Stimulated activated CD8-positive, alpha-beta memory T cell treated with anti-CD3 and anti-CD28 coated beads, Interleukin-15, amount 100 ng/mL, for 4 hours (primary cell): ENCODE data around the gene DDX4.
"Not testable (repeated sequence)": the region's sequence is repeated elsewhere in the genome, so short reads cannot be mapped to it uniquely, and the experiment has no call there.

Source experiments
- DNase-seq, 2 donors: peaks; one replicate each; pipeline ENCODE4 v3.0.0-alpha.2; 2020; ENCODE audit warnings: low read depth in 2 of 2

The DDX4 gene

DNA sequence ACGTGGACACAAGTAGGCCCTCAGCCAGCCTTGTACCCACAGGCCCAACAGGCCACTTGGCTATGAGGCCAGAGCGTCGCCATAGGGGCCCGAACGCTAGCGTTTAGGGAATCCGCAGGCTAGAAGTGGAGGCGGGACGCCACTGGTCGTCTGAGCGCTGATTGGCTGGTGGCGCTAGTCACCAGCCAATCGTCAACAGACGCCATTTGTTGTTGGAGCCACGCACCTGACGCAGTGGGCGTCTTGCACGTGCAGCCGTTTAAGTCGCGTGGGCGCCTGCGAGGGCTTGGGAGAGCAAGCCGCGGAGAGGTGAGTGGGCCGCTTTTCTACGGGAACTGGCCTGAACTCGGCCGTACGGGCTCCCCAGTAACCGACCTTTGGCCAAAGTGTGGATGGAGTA is at the start of gene DDX4:
Gene DDX4, plus strand, starts transcription at position 269 of the 400 bp plus-strand sequence. CDS start 903 bp downstream, outside the sequence.
- DNase-seq = no peak

DNA sequence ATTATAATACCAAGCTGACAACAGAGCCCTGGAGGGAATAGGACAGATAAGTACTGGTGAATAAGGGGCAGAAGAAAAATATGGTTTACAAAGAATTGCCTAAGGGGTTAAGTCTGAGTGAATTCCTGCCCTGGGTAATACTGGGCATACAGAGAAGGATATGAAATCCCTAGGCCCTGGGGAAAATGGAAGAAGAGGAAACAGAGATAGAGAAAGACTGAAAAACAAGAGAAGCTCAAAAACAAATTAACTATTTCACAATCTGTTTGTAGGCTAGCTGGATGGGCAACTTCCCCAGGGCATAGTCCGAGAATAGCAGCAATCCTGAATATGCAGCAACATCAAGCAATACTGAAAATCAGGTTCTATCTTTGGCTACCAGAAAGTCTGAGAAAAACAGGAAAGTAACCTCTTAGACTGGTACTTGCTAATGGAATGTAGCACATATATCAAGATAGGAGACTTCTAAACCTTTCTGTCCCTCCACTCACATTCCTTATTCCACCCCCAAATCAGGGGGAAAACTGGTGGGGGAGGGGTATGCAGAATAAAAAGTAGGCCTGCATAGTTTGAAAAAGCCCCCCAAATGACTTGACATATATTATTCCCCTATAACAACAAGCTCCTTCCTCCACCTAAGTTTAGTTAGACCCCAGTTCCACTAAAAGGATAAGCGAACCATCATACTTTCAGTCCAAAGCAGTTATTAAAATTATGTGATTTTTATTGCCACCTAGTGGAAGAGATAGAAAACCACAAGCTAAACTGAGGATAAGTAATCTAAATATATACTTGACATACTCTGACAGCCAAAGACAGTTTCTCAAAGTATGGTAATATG is 46.4 kb upstream of the DDX4 start:
- no peak for DNase-seq

DNA sequence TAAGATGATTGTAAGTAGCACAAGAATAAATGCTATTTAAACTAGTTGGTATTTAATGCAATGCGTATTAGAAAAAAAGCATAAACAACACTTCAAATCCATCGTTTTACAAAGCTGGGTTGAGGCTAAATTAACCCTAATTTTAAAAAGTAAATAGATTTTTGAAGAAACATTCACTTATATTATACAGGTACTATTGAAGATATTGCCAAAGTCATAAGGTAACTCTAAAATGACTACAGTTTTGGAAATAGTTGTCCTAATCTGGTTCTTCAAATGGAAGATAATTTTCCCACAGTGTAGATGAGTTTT is 45.8 kb upstream of the DDX4 start:
- DNase-seq = no peak

DNA sequence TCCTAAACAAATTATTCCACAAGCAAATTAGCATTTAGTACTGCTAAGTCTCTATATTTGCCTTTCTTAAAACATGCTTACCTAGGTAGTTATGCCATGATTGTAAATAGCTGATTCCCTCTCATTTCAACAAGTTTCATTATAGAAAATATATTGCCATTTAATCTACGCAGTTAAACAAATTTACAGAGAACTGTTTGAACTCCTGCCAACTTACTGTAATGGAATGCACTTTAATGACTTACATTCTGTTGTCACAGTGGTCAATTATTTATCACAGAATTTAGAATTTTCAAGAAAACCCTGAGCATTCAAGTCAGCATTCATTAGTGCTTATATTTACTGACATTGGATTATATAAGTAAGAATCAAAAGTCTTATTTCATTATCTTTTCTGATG is 45.4 kb upstream of the DDX4 start:
- no peak for DNase-seq

DNA sequence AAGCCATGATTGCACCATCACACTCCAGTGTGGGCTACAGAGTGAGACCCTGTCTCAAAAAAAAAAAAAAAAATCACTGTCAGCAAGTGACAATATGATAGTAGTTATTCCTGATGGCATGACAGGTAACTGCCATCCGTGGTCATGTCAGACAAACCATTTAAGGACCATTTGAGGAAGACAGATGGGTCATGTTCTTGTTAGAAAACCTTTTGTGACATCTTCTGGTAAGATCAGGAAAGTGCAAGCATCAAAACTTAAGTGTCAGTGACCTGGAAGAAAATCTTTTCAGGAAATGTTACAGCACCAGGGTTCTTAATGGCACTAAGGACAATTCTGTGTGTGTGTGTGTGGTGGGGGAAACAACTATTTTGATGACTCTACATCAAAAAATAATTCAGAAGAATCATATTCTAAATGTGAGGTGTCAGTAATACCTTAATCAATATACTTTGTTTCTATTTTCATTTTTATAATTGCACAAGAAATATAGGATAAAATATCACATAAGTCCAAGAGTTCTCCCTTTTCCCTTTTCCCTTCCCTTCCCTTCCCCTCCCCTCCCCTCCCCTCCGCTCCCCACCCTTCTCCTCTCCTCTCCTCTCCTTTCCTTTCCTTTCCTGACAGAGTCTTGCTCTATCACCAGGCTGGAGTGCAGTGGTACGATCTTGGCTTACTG is 43.6 kb upstream of the DDX4 start:
- DNase-seq = no peak

DNA sequence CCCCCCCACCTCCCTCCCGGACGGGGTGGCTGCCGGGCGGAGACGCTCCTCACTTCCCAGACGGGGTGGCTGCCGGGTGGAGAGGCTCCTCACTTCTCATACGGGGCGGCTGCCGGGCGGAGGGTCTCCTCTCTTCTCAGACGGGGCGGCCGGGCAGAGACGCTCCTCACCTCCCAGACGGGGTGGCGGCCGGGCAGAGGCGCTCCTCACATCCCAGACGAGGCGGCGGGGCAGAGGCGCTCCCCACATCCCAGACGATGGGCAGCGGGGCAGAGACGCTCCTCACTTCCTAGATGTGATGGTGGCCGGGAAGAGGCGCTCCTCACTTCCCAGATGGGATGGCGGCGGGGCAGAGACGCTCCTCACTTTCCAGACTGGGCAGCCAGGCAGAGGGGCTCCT is 41.2 kb upstream of the DDX4 start:
- not testable (repeated sequence) for DNase-seq

DNA sequence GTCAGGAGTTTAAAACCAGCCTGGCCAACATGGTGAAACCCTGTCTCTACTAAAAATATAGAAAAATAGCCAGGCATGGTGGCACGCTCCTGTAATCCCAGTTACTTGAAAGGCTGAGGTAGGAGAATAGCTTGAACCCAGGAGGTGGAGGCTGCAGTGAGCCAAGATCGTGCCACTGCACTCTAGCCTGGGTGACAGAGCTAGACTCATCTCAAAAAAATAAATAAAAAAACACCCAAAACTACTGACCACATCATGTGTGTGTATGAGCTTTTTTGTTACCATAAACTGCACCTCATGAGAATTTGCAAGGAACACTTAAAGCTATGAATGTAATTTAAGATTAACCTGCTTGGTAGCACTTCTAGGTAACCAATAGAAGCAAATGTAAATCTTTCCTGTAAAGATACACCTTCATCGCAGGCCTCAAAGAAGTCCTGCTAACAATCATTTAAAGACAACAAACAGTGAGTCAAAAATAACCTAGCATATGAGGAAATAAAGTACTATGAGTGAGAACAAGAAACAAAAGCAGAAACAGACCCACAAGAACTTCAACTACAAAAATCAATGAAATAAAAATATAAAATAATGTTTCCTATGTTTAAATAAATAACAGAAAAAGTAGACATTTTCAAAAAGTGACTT is 38.7 kb upstream of the DDX4 start:
- DNase-seq = no peak

DNA sequence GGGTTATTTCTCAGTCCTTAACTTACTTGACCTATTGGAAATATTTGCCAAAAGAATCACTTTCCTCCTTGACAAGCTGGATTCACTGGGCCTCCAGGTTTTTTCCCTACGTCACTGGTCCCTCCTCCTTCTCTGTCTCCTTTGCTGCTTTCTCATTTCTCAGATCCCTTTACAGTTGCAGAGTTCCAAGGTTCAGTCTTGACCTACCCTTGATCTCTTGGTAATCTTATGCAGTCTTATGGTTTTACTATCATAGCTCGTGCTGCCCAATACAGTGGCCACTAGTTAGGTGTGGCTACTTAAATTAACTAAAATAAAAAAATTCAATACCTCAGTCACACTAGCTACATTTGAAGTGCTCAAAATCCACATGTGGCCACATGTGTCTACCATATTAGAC is 37.1 kb upstream of the DDX4 start:
- no peak for DNase-seq

DNA sequence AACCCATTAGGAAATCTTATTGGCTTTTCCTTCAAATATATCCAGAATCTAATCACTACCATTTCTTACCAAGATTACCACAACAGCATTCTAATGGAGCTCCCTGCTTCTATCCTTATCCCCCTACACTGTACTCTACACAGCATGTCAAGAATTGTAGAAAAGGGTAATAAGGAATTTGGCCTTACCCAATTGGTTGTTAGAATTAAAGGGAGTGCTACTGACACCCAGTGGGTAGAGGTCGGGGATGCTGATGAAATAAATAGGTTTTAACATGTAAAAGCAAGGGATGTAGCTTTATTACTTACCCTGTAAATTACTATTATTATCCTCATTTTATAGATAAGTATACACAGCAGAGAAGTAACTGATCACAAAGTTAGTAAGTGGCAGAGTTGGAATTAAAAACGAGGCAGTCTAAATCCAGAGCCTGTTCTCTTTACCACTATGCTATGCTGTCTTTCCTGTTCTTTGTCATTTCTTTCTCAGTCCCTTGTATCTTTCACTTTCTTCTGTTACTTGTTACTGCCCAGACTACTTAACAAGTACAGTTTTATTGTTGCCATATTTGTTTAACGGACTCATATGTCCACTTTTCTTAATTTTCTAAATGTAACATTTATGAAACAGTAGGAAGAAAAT is 36.3 kb upstream of the DDX4 start:
- DNase-seq = no peak

DNA sequence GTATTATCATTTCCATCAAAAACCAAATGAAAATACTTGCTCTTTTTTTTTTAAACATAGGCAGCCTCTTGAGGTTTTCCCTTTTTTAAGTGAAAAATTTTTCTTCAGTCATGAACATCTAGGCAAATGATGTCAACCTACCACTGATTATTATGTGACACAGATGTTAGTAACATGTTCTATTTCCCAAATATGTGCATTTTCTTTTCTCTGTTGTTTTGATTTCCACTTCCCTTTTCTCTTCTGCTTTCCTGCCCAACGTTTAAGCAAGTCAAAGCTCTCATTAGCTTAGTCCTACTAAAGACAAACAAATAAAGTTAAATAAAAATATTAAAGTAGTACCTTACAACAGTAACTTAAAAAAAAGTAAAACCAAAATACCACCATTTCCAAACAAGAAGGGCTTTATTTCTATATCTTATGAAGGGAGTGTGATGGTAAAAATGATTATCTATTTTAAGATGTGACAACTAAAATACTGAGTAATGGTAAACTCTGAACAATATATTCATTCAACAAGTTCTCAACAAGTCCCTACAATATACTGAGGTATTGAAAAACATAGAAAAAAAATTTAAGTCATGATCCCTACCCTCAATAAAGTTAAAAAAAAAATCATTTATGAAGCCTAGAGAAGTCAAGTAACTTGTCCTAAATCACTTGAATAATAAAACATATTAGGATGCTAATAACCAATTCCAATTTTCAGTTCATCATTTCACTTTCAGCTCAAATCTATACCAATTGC is 35.1 kb upstream of the DDX4 start:
- no peak for DNase-seq

DNA sequence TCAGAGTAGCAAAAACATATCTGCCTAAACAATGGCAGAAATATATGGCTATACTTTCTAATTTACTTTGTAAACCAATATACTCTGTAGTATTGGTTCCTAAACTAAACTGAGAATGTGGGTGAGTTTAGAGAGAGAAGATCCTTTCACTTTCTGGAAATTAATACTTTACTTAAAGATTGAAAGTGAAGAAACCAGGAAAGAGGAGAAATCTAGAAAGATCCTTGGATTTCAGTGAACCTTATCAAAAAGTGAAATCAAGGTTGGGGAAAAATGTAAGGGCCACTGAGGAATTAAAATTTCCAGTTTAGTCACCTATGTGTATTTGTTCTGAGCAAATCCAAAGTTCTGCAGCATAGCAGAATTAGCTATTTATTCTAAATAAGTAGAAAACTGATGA is 31.6 kb upstream of the DDX4 start:
- no peak for DNase-seq

DNA sequence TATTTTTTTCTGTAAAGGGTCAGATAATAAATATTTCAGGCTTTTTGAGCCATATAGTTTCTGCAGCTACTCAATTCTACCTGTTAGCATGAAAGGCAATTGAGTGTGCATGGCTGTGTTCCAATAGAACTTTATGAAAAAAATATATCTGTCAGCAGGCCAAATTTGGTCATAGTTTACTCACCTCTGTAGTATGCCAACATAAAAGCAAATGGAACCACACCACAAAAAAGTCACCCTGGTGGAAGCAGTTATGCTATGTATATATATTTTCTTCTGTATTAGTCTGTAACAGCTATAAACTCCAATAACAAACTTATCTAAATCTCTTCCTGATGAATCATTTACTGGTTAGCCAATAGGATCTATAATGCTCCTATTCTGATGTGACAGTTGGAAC is 29.1 kb upstream of the DDX4 start:
- no peak for DNase-seq

DNA sequence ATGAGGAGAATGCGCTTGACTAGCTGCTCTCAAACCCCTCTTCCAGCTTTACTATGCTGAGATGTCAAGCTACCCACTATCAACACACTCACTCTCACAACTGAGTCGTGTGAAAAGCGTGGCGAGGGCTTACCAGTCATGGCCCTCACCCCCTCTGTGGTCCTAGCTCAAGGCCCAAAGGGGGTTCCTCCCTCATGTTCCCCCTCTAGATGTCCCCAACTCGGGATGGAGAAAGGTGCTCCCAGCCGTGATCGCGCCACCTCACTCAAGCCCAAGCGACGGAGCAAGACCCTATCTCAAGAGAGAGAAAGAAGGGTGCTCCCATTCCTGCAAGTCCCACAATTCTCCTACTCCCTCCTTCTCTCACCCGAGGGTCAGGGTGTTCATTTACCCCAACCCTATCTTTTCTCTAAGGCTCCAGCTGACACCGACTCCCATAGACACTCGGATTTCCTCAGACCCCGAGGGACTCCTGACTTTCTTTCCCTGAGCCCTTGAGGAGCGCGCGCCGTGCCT is 26.3 kb upstream of the DDX4 start:
- no peak for DNase-seq

DNA sequence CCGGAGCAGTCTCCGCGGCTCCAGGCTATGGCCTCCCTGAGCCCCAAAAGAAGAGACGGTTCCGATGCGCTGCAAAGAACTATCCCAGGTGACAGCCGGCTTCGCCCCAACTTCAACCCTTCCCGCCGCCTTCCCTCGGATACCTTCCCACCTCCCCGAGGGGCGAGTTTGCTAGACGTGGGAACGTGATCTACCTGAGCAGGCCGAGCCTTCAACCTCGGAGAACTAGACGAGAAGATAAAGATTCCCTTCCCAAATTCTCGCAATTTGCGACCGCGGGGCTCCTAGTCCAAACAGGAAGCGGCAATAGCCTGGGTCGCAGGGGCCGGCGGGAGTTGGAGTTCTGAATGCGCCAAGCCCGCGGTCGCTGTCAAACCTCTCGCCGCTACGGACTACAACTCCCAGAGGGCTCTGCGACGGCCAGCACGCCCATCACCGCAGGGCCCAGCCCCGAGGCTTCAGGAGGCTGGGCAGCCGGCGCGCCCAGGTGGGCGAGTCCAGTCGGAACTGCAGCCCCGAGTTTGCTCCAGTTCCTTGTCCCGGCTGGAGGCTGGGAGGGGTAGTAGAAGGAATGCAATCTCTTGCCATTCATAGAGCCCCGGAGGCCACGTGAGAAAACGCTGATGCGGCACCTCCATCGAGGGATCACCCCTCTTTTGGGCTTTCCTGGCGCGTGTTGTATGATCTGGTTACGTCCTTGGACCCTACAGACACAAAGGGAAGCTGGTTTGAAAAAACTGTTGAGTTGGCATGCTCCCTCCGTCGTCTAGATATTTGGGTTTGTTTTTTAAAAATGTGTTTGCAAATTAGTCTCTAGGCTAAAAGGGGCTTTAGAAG is 25.6 kb upstream of the DDX4 start, which contains the start of gene SLC38A9:
Gene SLC38A9, minus strand, starts transcription at position 302 of the 837 bp plus-strand sequence. CDS start 14,366 bp downstream, outside the sequence.
- peak; percentile 83 for DNase-seq

DNA sequence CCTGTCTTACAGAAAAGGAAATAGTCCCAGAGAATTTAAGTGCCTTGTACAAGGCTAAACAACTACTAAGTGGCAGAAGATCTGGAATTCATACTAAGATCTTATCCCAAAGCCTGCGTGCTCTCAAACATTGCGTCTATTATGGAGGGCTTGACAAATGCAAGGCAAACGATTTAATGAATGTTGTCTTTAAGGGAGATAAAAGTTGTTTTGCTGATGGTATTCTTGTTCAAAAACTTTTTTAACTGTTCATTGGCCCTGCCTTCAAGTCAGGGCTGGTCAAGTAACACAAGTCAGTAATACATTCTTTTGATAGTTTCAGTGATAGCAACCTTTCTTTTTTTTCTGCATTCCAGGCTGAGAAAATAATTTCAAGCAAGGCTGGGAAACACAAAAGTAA is 24.0 kb upstream of the DDX4 start:
- no peak for DNase-seq

DNA sequence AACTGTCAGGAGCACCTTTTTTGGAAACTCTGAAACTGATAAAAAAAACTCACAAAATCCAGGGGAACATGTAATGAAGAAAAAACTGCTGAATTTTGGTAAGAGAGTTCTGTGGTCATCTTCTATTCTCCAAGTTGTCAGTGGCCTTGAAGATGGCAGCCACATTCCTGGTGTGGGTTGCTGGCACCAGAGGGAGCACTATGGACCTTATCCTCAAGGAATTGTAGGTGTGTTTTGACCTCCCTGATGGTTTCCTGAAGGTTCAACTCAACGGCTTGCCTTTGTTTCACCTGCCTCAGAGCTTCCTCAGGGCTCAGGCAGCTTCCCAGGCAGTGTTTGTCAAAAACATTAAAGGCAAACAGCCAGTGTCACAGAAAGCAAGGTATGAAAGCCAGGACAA is 23.5 kb upstream of the DDX4 start:
- DNase-seq = no peak

DNA sequence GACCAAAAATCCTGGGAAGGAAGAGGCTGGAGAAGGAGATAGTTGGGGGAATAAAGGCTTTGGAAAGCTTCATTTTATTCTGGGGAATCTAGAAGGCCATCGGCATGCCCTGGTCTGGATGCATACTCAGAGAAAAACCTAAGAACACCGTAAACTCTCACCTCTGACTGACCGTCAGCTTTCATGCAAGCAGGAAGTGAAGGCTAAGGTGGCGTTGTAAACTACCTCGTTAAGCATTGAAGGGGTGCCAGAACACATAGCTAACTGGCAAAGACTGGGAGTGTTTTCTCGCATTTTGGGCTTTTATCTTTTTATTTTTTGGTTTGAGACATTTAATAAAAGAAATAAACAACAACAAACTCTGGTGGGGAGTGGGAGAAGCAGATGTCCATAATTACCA is 23.1 kb upstream of the DDX4 start:
- no peak for DNase-seq

DNA sequence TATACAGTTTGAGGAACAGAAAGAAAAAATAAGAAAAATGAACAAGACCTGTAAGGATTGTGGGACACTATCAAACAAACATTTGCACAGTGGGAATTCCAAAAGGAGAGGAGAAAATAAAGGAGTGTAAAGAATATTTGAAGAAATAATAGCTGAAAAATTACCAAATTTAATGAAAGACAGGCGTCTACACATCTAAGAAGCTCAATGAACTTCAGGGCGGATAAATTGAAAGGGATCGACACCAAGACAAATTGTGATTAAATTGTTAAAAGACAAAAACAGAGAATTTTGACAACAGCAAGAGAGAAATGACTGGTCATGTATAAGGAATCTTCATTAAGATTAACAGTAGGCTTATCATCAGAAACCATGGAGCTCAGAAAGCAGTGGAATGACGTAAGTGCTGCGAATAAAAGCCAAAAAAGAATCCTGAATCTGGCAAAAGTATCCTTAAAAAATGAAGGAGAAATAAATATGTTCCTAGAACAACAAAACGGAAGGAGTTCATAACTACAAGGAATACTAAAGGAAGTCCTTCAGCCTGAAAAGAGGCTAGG is 22.3 kb upstream of the DDX4 start:
- no peak for DNase-seq

DNA sequence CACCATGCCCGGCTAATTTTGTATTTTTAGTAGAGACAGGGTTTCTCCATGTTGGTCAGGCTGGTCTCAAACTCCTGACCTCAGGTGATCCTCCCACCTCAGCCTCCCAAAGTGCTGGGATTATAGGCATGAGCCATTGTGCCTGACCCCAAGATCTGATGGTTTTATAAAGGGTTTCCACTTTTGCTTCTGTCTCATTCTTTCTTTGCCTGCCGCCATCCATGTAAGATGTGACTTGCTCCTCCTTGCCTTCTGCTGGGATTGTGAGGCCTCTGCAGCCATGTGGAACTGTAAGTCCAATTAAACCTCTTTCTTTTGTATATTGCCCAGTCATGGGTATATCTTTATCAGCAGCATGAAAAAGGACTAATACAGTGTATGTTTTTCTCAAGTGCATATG is 18.8 kb upstream of the DDX4 start:
- not testable (repeated sequence) for DNase-seq

DNA sequence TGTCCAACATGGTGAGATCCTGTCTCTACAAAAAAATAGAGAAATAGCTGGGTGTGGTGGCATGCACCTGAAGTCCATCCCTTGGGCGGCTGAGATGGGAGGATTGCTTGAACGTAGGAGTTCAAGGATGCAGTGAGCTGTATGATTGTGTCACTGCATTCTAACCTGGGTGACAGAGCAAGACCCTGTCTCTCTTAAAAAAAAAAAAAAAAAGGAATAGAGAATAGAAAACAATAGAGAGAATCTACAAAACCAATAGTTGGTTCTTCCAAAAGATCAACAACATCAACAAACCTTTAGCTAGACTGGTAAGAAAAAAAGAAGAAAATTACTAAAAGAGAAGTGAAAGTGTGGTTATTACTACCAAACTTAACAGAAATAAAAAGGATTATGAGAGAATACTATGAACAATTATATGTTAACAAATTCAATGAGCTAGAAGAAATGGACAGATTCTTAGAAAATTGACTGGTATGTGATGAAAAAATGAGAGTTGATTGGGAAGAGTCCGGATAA is 17.6 kb upstream of the DDX4 start:
- DNase-seq = no peak
